Ecto neural progenitor cell (in vitro differentiated cells): Measurements from ENCODE around the gene EIF2A.
"Not testable (repeated sequence)": the region's sequence is repeated elsewhere in the genome, so short reads cannot be mapped to it uniquely, and the experiment has no call there.

Source experiments
- DNase-seq: peaks from one replicate; pipeline ENCODE4 v3.0.0-alpha.2; 2018; ENCODE audit warnings: low spot score

Gene EIF2A

DNA sequence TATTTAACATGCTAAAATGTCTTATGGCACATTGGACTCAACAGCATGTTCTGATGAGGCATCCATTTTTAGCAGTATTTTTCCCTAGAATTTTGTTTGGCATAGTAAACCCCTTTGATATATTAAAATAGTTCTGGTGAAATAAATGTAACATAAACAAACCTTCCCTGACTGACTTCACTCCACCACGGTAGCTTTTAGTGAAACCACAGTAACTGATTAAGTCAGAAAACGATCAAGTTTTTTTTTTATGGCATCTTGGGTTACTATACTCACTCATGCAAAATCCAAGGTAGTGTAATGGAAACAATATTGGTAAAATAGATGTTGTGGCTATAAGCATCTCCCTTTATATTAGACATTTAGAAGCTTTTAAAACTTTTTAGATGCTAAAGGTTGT lies 3.1 kb upstream of the EIF2A start:
- no peak for DNase-seq

GRCh38 chr3:150544041-150544440 lies 2.5 kb upstream of the EIF2A start:
- no peak for DNase-seq

- DNase-seq, result no peak
Measured at GRCh38 chr3:150544726-150545125, 1.9 kb upstream of the EIF2A start.

DNA sequence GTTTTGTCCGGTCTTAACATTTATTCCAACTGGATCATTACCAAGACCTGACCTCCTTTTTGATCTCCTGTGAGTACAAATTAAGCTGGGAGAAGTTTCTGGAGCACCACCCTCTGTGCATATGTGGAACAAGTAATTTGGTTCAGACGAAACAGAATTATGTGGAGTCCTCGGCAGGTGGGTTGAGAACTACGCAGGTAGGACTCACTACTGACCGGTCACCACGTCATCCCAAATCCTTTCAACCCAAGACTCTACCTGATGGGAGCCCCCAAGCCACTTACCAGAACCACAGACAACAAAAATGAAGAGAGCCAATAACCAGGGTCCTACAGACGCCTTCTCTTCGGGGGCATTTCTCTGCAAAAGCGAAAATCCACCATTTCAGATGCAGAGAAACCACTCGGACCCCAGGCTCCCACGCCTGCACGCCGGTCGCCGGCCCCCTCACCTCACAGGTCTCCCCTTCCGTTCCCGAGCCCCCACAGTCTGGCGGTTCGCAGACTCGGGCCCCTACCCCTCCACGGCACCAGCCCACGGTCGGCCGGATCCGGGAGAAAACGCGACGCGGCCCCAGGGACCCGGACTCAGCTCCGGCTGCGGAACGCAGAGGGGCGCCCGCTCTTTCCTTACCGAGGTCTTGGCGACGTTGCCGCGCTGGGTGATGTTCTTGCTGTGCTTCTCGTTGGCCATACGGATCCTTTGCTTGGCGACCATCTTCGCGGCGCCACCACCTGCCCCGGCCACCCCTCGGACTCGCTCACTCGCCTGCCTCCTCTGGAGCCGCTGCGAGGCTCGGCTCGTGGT lies 965 bp upstream of the EIF2A start:
- no peak for DNase-seq

DNA sequence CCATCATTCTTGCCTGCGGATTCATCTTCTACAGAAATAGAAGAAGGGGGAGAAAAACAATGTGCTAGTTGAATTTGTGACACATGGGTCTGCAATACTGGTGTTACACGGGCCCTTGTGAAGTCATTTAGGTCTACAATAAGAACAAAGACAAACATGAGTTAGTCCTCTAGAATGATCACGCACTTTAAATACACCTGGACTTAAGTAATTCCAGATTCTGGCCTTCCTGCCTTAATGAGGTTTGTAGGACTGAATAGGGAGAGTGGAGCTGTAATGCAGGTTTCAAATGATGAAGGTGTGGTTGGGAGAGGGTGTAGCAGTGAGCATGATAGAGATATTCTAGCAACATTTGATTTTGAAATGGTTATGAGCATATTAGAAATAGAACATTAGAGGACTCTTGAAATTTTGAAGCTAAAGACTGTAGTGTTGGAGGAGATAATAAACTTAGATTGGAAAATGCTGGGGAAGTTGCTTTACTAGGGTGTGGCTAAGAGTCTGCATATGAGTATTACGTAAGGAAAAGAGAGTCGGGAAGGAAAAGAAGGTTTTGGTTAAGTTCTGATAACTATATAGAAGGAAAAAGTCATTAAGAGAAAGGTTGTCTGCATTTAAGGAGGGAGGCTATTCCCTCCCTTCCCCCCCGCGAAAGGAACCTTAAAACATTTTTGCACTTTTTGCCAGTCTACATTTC lies 606 bp downstream of the EIF2A start:
- no peak for DNase-seq

DNA sequence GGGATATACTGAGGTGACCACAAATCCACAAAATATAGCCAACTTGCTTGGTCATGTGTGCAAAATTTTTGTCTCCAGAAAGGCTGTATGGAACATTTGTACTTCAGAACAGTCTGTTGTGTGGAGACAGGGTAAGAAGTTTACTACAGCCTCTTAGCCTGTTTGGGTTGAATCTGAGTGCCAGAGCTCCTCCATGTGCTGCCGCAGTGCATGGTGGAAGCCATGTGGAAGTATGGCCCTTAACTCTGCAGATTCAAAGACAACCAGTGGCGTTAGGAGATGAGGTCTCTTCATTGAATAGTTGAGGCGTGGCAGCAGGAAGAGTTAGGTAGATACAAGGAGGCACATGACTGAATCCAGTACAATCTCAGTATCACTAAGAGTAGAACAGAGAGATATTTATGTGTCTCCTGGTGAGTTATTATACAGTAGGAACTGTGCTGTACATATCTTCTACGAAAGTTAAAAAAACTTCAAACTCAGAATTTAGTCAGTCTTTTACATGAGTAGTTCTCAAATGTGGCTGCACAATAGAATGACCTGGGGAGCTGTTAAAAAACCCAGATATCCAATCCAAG lies 9.4 kb downstream of the EIF2A start:
- DNase-seq, result no peak

DNA sequence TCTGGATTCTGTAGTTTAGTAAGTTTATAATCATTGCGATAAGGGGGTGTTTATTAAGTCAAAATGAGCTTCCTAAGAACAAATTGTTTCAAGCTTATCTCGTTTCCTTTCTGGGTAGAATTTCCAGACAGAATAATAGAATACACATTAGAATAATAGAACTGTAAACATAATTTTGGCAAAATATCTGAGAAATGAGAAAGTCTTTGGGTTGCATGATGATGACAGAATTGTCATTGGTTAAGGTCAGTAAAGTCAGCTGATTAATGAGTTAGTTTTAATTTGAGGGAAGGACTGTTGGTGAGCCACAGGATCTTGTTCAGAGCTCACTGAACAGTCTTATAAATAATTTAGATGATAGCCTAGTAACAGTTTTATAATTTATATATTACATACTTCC lies 10.2 kb downstream of the EIF2A start:
- DNase-seq, result no peak

- DNase-seq, result no peak
Measured at GRCh38 chr3:150557725-150558124, 11.1 kb downstream of the EIF2A start.

GRCh38 chr3:150564243-150564642 lies 17.7 kb downstream of the EIF2A start:
- no peak for DNase-seq

- DNase-seq, result no peak
Measured at GRCh38 chr3:150567328-150567727, 20.7 kb downstream of the EIF2A start.

GRCh38 chr3:150577855-150578254 lies 31.3 kb downstream of the EIF2A start:
- DNase-seq, result no peak

DNA sequence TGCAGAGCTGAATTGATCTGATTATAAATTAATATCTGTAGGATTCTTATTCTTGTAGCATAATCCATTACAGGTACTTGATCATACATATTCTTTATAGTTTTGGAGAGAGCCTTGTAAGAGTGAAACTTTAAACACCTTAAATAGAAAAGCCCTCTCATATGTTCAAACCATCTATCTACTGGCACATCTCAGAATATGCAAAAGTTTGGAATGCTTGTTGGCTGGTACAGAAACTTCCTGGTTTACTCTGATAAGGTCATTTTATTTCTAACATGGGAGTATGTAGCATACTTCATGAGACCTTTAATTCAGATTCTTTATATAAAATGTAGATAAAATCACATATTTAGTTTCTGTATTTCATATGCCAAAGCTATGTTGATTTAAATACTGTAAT lies 34.6 kb downstream of the EIF2A start:
- DNase-seq, result no peak

GRCh38 chr3:150582620-150583019 lies 36.0 kb downstream of the EIF2A start:
- DNase-seq, result no peak

GRCh38 chr3:150583028-150583427 lies 36.4 kb downstream of the EIF2A start:
- no peak for DNase-seq

DNA sequence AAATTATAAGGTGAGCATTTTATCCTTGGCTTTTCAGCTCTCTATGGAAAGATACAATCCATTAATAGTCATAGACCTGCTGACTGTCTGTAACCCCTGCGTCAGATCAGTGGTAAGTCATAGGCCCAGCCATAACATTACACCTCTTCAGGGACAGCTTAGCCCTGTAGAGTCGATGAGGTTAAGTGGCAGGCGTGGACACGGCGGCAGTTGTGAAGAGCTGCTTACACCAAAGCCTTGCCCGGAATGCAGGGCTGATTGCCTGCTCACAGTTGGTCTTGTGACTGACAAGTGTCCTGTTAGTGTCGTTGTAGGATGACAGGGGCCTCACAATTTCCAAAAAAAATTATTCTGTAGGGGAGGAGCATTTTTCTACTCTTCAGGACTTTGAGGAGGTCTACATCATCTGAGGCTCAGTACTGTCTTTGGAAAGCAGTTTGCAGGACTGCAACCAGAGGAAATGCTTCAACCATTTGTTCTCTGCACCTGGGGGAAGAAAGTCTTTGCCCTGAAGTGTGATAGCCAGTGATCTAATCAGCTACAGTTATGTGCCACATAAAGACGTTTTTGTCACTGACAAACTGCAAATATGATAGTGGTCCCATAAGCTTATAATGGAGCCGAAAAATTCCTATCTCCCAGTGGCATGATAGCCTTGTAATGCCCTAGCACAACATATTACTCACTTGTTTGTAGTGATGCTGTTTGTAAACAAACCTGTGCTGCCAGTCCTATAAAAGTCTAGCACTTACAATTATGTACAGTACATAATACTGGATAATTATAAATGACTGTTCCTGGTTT lies 41.6 kb downstream of the EIF2A start:
- DNase-seq, result no peak

DNA sequence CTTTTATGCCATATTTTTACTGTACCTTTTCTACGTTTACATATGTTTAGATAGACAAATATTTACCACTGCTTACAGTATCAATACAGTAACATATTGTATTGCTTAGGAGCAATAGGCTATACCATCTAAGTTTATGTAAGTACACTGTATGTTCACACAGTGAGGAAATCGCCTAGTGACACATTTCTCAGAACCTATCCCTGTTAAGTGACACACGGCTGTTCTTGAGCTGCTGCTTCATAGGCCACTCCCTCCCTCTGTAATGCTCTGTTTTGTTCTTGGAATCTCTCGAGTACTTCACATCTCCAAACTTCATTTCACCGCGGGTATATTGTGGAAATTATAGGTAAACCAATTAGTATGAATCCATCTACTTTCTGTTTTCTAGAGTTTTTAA lies 43.2 kb downstream of the EIF2A start:
- DNase-seq, result no peak

DNA sequence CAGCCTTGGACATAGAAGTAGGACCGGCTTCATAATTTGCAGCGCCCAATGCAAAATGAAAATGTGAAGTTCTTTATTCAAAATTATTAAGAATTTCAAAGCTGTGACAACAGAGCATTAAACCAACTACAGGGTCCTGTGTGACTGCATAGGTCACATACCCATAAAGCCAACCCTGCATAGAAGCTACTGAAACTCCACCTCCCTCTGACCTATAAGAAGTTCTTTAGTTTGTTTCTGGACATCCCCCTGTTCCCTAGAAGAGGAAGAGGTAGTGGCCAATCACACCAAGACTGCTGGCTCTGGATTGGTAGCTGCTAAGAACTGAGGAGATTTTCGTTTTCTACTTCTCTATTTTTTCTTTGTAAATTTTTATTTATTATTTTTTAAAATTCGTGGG lies 47.6 kb downstream of the EIF2A start:
- no peak for DNase-seq

DNA sequence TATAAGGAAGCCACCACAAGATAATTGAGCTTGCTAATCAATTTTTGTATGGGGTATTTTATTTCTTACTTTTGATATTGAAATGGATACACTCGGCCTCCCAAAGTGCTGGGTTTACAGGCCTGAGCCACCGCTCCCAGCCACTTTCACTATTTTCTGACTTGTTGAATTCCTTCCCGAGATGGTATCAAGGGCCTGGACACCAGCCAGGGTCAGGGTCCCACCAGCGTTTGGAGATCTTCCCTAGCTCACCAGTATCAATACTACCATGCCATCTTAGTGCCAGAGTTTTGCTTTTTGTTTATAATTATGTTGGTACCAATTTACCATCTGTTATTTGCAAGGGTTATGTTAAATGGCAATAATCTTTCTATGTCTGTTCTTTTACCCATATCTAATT lies 51.1 kb downstream of the EIF2A start:
- DNase-seq, result no peak

GRCh38 chr3:150599611-150600297 lies 53.2 kb downstream of the EIF2A start:
- DNase-seq, result no peak

GRCh38 chr3:150600647-150601530 lies 54.3 kb downstream of the EIF2A start:
- not testable (repeated sequence) for DNase-seq
